Stimulated activated CD8-positive, alpha-beta memory T cell treated with anti-CD3 and anti-CD28 coated beads, Interleukin-12 subunit alpha, Interleukin-12 subunit beta, amount 100 ng/mL, for 1 hour (primary cell): ENCODE measurements around the gene GRAMD1B.

Experiments
- DNase-seq: peaks from one replicate; pipeline ENCODE4 v3.0.0-alpha.2; 2020; ENCODE audit warnings: low read depth

The GRAMD1B gene

DNA sequence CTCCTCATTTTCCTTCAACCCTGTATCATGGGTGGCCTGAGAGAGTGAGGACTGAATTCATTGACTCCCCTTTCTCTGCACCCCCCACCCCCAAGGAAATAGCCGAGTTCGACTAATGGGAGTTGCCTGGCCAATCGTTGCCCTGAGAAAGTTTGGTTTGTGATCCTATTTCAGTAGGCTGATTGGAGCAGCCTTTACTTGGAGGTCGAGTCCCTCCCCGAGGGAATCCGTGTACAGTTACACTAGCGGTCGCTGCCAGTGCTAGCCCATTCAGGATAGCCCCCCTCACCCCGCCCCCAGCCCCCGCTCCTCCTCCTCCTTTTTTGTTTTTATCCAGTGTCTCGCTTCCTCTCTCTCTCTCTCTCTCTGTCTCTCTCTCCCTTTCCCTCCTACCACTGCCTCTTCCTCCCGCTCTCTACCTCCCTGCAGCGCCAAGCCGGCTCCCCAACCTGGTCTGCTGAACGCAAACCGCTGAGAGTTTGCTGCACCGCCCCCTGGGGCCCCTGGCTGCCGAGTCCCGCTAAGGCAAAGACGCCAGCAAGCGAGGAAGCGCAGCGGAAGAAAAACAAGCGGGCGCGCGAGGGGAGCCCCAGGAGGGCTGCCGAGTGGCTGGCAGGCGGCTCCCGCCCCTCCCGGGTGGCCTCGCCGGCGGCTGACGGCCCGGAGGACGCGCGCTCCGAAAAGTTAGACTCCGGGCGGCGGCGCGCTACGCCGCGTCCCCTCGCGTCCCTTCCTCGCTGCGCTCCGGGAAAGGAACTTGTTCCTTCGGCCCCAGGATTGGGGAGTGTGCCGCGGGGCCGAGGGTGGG, at the start of gene GRAMD1B:
Gene GRAMD1B, plus strand, starts transcription at position 357 of the 808 bp plus-strand sequence. CDS start 524 bp downstream, outside the sequence.
- peak; percentile 54 for DNase-seq

DNA sequence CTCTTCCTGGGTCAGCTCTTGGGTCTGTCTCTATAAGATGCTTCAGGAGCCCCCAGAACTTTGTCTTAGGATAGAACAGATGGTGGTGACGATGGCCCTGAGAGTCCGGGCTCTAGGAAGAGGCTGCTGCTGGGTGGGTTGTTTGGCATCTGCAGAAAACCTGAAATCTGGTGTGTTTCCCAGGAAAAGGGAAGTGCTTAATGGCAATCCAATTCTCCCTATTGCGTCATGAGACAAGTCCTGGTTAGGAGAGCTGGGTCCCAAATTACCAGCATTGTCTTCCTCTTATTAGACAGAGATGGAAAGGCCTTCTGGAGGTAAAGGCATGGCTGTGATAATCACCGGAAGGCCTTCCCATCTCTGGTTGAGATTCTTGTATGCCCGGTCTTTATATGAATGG, 48.9 kb upstream of the GRAMD1B start:
- no peak for DNase-seq

DNA sequence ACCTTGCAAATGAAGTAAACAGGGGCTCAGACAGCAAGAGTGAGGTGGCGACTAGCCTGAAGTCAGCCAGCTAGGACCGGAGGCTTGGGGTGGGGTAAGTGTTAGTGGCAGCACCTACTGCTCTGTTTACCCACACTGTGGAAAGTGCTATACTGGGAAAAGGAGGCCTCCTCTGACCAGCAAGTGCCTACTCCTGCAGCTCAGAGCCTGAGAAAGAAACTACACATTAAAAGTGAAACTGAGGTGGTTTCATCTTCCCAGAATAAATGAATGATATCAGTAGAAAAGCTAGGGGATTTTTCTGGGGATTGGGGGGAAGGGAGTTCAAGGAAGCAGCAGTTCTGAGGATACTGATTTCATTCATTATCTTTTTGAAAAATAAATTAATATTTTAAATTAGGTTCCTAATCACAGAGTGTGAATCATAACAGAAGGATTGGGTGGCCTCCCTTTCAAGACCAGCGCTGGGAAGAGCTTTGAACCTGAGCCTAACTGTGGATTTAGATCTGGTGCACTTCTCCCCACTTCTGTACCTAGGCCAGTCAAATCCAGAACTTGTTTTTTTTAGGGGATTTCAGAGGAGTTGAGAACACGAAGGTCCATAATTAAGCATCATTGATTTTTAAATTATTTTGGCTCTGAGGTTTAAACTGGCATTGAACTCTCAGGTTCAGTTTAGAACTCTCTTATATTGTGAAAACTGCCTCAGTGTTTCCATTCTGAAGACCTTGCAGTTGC, 48.1 kb upstream of the GRAMD1B start:
- DNase-seq: no peak

DNA sequence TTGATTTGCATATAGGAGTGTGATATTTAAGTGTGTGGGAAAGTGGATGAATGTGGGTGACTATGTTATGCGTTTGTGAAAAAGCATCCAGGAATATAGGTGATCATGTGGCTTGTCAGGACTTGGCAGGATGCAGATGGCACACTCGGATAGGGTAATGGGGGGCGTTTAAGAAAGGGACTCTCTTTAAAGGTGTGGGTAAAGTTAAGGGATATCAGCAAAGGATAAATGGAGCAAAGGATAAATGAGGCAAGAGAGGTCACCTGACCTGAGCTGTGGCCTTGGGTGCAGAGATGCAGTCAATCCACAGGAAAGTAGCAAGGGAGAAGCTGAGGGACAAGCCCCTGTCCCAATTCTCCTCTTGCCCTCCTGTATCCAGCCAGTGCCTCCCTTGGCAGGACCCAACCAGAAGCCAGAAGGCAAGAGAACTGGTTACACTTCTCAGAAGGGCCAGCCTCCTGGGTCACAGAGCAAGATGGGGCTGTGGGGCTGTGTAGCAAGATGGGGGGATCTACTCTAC, 47.5 kb upstream of the GRAMD1B start:
- DNase-seq: no peak

DNA sequence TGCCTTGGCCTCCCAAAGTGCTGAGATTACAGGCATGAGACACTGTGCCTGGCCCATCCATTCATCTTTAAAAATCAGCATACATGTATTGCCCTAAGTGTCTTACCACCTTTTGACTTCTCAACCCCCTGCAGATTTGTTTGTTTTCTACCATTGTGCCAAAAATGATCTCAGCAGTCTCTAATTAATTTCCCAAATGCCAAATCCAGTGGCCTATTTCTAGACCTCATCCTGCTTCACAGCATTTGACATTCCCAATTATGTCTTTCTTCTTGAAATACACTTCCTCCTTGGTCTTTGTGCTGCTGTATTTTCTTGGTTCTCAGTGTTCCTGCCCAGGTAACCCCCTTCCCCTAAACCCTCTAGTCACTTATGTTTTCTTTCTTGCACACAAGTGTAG, 46.0 kb upstream of the GRAMD1B start:
- no peak for DNase-seq

DNA sequence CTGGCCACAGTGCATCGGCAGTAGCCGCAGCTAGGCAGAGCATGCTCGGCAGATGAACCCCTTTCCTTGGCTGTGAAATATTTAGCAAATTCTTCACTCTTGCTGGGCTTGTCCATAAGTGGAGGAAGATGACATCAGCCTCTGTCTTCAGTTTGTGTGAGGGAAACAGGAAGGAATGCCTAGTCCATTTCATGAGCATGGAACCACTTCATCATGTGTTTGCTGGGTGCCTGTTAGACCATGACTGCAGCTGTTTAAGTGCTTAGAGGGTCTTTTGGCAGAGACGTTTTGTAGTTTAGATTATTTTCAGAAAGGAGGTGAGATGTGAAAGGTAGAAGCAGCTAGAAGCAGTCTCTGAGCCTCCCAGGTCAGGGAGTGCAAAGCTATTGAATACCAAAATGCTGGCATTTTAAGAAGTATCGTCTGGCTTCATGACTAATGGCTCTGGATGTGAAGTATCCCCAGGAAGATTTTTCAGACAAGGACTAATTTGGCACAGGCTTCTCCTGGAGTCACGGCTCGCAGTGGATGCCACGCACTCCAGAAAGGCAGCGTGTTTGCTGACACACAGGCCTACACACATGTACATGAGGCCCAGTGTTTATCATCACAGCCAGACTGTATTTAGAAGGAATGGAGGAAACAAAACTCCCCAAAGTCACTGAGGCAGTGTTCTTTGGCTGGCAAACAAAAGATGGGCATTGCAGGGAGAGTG, 43.1 kb upstream of the GRAMD1B start:
- no peak for DNase-seq

DNA sequence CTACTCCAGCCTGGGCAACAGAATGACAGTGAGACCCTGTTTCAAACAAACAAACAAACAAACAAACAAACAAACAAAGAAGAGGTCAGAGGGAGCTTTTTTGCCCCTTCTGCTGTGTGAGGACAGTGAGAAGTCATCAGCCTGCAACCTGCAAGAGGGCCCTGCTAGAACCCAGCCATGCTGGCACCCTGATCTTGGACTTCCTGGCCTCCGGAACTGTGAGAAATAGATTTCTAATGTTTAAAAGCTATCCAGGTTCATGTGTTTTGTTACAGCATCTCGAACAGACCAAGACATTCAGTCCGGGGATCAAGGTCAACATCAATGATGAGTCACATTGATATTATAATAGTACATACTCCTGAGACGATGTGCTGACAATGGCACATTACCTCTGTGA, 41.4 kb upstream of the GRAMD1B start:
- DNase-seq: no peak

DNA sequence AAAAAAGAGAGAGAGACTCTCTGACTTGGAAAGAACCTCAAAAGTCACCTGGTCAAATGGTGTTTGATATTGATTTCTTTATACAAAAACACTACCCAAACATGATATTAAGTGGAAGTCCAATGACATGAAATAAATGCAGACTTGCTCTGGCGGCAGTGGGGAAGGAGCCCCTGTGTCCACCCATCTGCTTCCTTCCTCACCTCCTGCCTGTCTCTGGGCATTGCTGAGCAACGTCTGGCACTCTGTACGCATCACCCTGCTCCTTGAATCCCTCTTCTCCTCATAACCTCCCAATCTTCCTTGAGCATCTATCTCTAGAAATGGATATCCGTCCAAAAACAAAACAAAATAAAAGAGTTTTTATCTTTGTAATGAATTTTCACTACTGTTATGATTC, 39.9 kb upstream of the GRAMD1B start:
- DNase-seq: no peak

DNA sequence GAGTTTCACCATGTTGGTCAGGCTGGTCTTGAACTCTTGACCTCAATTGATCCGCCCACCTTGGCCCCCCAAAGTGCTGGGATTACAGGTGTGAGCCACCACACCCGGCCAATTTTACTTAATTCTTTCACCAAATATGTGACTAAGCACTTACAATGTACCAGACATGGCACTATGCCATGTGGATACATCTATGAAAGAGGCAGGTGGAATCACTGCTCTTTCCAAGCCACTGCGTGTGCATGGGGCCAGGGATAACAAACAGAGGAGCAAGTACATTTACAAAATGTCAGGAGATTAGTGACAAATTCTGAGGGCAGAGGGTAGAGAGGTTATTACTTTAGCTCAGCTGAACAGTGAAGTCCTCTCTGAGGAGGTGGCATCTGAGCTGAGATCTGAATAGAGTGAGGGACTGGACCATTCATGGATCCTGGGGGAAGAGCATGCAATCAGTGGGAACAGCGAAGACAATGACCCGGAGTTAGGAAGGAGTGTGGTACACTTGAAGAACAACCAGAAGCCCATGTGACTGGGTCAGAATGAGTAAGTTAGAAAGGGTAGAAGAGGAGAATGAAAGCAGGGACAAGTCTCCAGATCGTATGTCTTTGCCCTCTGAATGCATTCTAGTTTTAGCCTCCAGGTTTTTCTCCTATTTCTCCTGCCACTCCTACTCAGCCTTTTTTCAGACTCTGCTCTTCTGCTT, 38.3 kb upstream of the GRAMD1B start:
- DNase-seq: no peak

DNA sequence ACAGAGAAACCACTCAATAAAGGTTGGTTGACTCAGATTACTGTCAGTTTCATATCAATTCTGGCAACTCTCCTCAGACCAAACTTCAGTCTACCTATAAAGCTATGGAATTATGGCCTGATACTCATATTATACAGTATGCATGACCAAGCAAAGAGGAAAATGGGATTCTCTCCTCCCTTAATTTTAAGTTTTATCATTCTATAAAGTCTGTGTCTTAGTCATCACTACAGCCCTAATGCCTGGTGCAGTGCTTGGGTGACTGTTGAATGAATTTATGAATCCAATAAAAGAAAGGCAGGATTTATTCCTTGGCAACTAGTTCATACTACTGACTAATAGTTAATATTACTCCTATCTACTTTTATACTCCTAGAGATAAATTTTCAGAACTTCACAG, 37.6 kb upstream of the GRAMD1B start:
- DNase-seq: no peak

DNA sequence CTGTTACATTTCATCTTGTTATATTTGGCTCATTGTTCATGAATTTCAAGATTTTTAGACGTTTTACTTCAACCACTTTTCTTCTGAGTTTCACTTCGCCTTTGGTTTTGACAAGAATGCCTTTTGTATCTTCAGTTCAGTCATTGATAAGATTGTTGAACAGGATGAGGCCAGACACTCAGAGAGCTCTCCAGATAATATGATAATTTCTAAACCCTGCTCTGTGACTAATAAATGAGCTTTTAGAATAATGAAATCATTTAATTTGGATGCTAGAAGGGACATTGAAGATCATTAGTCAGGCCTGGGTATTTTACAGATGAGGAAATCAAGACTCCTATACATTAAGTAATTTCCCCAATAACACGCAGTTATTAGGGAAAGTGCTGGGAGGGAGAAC, 37.2 kb upstream of the GRAMD1B start:
- DNase-seq: no peak

DNA sequence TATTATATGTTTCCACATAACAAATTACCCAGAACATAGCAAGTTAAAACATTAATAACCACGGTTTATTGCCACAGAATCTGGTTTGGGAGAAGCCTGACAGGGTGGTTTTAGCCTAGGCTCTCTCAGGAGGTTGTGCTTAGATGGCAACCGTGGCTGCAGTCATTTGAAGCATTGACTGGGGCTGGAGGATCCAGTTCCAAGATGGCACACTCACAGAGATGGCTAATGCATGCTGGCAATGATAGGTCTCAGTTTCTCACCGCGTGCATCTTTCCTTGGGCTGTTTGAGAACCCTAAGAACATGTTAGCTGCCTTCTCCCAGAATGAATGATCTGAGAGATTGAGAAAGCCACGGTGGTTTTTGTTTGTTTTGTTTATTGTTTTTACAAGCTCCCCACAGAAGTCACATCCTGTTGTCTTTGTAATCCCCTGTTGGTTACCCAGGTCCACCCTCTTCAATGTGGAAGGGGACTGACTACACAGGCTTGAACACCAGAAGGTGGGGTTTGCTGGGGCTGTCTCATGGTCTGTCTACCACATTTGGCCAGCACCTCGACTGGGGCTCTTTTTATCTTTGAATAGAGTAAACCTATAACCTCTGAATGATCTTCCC, 36.6 kb upstream of the GRAMD1B start:
- no peak for DNase-seq

DNA sequence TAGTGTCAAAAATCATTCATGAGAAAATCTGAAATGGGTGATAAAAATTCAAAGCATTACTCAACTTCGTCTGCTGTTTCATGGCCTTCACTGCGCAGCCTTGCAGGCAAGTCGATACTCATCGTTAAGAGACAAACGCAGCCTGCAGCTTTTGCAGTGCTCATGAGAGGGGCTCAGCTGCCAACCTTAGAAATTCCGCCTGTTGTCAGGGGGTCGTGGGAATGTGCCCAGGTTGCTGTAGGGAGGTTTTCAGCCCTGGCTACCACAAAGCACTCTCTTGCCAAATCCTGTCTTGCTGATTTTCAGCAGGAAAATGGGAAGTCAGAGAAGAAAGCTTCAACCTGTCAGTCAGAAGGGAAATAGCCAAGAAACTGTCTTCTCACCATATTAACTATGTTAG, 25.4 kb upstream of the GRAMD1B start:
- no peak for DNase-seq

DNA sequence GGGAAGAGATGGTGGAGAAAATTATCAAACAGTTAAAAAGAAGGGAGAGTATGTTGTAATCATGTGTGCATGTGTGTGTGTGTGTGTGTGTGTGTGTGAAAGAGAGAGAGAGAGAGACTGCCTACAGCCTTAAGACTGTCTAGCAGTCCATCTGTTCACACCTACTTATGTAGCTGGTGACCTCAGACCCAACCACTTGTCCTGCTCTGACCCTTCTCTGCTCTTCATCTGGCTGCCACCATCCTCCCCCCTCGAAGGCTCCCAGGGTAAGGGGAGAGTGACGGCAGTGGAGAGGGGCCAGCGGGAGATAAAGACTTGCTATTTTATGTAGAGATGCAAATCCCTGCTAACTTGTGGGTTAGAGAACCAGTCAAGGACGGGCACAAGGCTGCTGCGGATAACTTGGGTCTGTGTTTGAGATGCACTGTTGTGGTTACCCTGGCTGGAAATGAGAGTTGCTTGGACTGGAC, 24.9 kb upstream of the GRAMD1B start:
- no peak for DNase-seq

DNA sequence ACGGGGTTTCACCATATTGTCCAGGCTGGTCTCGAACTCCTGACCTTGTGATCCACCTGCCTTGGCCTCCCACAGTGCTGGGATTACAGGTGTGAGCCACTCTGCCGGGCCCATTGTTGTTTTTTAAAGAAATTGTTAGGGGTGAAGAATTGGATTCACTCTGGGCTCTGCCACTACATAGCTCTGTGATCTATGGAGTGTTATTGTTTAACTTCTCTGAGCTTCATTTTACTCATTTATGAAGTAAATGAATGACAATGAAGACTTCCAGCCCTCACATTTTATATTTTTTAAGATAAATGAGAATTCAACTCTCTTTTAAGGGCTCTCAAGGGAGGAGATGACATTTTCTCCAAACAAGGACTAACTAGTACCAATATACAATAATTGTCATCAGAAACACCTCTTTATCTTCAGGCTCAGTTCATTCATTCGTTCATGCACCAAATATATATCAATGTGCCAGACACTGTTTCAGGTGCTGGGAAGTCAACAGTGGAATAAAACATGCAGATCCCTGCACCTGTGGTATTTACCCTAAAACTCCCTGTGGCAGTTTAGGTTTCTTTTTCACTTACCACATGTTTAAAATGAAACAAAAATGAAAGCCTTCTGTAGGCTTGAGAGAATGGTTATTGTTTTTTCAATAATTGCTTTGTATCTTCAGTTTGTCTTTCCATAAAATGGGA, 23.5 kb upstream of the GRAMD1B start:
- no peak for DNase-seq

DNA sequence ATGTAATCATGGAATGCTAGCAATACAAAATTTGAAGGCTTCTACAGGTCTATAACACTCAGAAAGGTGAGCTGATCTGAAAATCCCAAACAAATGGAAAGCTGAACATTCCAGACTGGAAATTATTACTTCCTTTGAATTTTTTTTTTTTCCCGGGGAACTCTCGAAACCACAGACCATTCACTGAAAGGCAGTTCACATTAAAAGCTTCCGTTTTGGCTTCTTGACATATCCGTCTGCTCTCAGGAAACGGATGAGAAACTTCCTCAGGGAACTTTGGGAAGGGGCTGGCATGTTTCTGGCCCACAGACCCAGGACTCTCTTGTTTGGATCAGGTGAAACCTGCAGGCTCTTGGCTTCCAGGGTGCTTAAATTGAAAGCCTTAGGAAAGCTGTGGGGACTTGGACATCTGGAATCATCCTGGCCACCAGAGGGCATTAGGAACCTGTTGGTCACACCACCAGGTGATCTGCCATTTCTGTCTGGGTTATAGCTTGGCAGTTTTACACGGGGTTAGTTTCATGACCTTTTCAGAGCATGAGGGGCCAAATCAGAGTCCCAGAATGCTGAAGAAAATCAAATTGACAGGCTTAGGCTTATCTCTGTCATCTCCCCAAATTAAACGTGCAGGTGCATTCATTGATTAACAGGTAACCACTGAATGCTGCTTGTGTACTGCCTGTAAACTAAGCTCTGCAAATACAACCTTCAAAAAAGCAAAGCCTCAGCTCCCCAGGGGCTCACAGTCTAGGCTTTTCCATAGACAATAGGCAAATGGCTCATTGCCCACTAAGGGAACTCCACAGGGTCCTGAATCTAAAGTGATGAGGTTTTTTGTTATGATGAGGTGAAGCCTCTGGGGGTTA, 22.7 kb upstream of the GRAMD1B start:
- DNase-seq: peak; percentile 38

DNA sequence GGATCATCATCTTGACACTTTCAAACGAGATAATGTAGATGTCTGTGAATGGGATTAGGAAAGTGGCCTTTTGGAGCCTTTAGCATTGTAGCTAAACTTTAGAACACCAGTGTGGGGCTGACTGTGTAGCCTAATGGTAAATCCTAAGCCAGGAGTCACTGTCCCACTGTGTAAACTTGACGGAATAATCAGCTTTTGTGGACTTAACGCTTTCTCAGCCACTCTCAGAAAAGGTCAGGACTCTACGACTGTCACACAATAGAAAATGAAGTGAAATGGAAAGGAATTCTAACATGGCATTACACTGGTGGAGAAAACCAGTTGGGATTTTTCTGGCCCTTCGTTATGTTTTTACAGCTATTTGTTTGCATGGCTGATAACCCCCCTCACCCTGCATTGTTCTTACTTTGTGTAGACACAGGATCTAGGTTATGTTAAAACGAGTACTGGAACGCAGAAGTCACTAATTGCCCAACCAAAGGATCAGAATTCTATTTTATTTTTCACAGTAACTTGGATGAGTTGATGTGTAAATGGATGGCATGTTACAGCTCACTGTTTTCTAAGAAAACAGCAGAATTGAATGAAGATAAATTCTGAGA, 22.0 kb upstream of the GRAMD1B start:
- no peak for DNase-seq

DNA sequence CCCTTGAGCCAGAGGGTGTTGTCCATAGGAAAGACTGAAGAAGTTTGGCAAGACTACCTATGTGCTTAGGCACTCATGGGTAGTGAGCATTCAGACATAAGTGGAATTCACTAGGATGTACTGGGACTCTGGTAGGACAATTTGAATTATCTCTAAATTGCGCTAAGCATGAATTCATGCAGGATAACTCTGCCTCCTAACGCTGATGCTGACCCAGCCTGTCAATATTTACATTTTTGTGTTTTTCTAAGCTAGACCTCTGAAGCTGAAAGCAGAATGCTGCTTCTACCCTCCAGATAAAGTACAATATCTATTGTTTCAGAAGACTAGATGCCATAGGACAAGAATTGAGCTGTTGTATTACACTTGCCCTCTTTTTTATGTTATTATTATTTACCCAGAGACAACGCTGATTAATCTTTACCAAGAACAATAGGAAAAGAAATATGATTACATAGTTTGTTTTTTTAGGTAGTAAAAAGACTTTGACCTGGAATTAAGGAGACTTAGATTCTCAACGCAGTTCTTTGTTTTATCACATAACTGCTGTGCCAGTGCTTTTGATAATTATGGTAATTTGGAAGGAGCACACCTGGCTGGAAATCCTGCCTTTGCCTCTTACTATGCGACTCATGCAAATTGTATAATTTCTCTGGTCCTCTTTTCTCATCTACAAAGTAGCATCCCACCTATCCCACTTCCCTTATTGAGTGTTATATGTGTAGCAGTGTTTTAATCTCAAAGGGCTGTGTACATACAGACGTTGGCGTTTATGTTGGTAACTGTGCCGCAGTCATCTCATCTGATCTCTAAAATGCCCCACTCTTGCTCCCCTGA, 21.2 kb upstream of the GRAMD1B start:
- DNase-seq: no peak
